Measurements from ENCODE around the gene PTPRK.

The PTPRK gene

DNA sequence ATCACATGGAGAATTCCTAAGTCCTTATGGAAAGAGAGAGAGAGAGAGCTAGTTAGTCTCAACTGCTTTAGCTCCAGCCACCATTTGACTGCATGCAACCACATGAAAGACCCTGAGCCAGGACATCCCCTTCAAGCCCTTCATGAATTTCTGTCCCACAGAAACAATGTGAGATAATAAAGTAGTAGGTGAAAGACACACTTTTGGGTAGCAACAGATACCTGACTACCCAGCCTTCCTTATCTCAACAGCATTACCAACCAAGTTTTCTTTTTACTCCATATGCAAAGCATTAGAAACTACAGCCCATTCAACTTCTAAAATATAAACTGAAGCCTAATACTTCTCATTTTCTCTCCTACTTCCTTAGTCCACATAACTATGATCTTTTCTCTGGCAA, 596.4 kb downstream of the PTPRK start:
- TF ChIP-seq EGR1 (IDR thresholded peaks at IDR 0.05) = no peak
- no peak for TF ChIP-seq RAD21 (IDR thresholded peaks at IDR 0.05; ENCODE audit: low read depth)
- TF ChIP-seq NFIC (IDR thresholded peaks at IDR 0.05) = no peak
- TF ChIP-seq FOXM1 (IDR thresholded peaks at IDR 0.05; ENCODE audit: borderline replicate concordance, low read depth) = no peak
- TF ChIP-seq ZBTB7A (IDR thresholded peaks at IDR 0.05; ENCODE audit: low read depth) = no peak
- TF ChIP-seq, protein P1, sequence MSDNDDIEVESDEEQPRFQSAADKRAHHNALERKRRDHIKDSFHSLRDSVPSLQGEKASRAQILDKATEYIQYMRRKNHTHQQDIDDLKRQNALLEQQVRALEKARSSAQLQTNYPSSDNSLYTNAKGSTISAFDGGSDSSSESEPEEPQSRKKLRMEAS (IDR thresholded peaks at IDR 0.05) = no peak
- TF ChIP-seq YY1 (IDR thresholded peaks at IDR 0.05; ENCODE audit: low read depth) = no peak
- TF ChIP-seq TEAD4 (IDR thresholded peaks at IDR 0.05) = no peak

DNA sequence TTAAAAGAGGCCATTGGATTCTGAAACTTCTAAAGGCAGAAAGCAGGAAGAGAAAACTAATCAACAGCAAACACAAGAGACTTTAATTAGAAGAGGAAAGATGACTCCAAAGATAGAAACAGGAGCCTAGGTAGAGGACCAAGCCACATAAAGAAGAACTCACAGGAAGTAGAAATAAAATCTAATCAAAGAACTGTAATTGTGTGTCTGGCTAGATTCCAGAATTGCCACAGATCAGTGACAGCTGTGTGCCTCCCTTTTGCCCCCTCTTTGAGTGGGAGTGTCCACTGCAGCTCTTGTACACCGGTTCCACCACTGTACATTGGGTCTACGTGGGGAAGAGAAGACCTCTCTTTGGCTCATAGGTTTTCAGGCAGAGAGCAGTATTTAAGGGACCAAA, 597.3 kb downstream of the PTPRK start:
- TF ChIP-seq EP300 (IDR thresholded peaks at IDR 0.05; ENCODE audit: borderline replicate concordance) (no peak), RAD21 (IDR thresholded peaks at IDR 0.05; ENCODE audit: low read depth) (no peak), YY1 (IDR thresholded peaks at IDR 0.05; ENCODE audit: low read depth) (no peak)

DNA sequence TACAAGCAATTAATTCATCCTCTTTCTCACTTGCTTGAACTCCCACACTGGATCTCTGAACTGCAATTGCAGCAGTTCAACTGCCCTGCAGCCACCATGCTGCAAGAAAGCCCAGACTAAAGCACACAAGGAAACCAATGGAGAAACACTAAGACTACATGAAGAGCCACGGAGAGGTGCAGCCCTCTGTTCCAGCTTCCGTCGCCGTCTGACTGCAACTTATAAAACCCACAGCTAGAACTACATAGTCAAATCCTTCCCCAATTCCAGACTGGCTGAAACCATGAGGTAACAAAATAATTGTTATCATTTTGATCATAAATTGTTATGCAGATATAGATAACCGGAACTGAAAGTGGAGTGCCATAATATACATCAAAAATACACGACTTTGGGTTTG, 598.4 kb downstream of the PTPRK start:
- TF ChIP-seq NFIC (IDR thresholded peaks at IDR 0.05) (no peak), CREB1 (IDR thresholded peaks at IDR 0.05; ENCODE audit: low read depth) (no peak), EP300 (IDR thresholded peaks at IDR 0.05; ENCODE audit: borderline replicate concordance) (no peak), RAD21 (IDR thresholded peaks at IDR 0.05; ENCODE audit: low read depth) (no peak), YY1 (IDR thresholded peaks at IDR 0.05; ENCODE audit: low read depth) (no peak), ZBTB7A (IDR thresholded peaks at IDR 0.05; ENCODE audit: low read depth) (no peak), TCF12 (IDR thresholded peaks at IDR 0.05; ENCODE audit: low read depth) (no peak), TEAD4 (IDR thresholded peaks at IDR 0.05) (no peak), CEBPB (IDR thresholded peaks at IDR 0.05) (no peak), EGR1 (IDR thresholded peaks at IDR 0.05) (no peak), FOXM1 (IDR thresholded peaks at IDR 0.05; ENCODE audit: borderline replicate concordance, low read depth) (no peak), TAF1 (IDR thresholded peaks at IDR 0.05; ENCODE audit: low read depth) (no peak)
- TF ChIP-seq, protein P2, sequence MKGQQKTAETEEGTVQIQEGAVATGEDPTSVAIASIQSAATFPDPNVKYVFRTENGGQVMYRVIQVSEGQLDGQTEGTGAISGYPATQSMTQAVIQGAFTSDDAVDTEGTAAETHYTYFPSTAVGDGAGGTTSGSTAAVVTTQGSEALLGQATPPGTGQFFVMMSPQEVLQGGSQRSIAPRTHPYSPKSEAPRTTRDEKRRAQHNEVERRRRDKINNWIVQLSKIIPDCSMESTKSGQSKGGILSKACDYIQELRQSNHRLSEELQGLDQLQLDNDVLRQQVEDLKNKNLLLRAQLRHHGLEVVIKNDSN (IDR thresholded peaks at IDR 0.05) = no peak
- TF ChIP-seq, protein P1 (IDR thresholded peaks at IDR 0.05) = no peak
- TF ChIP-seq, protein P3, sequence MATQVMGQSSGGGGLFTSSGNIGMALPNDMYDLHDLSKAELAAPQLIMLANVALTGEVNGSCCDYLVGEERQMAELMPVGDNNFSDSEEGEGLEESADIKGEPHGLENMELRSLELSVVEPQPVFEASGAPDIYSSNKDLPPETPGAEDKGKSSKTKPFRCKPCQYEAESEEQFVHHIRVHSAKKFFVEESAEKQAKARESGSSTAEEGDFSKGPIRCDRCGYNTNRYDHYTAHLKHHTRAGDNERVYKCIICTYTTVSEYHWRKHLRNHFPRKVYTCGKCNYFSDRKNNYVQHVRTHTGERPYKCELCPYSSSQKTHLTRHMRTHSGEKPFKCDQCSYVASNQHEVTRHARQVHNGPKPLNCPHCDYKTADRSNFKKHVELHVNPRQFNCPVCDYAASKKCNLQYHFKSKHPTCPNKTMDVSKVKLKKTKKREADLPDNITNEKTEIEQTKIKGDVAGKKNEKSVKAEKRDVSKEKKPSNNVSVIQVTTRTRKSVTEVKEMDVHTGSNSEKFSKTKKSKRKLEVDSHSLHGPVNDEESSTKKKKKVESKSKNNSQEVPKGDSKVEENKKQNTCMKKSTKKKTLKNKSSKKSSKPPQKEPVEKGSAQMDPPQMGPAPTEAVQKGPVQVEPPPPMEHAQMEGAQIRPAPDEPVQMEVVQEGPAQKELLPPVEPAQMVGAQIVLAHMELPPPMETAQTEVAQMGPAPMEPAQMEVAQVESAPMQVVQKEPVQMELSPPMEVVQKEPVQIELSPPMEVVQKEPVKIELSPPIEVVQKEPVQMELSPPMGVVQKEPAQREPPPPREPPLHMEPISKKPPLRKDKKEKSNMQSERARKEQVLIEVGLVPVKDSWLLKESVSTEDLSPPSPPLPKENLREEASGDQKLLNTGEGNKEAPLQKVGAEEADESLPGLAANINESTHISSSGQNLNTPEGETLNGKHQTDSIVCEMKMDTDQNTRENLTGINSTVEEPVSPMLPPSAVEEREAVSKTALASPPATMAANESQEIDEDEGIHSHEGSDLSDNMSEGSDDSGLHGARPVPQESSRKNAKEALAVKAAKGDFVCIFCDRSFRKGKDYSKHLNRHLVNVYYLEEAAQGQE (IDR thresholded peaks at IDR 0.05; ENCODE audit: low read depth) = no peak

DNA sequence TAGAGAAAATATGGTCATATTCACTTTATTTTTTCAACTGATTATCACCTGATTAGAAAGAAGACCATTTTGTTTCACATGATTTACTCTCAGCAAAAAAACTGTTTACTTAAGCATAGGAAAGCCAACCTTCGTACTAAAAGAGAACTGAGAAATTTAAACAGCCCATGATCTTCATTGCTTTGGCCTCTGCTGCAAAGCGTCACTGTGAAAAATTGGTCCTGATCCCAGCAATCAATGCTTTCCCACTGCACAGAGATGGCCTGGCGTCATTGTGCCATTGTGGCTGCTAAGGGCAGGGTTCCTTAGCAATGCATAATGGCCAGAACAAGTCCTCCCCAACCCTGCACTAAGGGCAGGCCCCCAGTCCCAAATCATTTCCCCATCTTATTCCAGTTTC, 599.6 kb downstream of the PTPRK start:
- no peak for TF ChIP-seq RAD21 (IDR thresholded peaks at IDR 0.05; ENCODE audit: low read depth)
- no peak for TF ChIP-seq YY1 (IDR thresholded peaks at IDR 0.05; ENCODE audit: low read depth)
- no peak for TF ChIP-seq TEAD4 (IDR thresholded peaks at IDR 0.05)

Data from Ishikawa (cell line).